NB4 (cell line): ENCODE results near the gene HS6ST1.

Source experiments
- CTCF ChIP-seq: IDR thresholded peaks from one replicate; pipeline ENCODE4 v1.5.1; 2012; ENCODE audit warnings: low read depth, low read length
- MAX ChIP-seq: IDR thresholded peaks from 2 replicates; pipeline ENCODE4 v1.6.1; 2011; ENCODE audit warnings: low read depth, low read length
- POLR2A ChIP-seq: IDR thresholded peaks from 2 replicates; pipeline ENCODE4 v1.6.1; 2011; ENCODE audit warnings: mild to moderate bottlenecking; ENCODE audit not compliant: insufficient read length; ENCODE audit errors: extremely low read depth

GRCh38 chr2:128363934-128364361 lies 45.3 kb upstream of the HS6ST1 start:
- TF ChIP-seq CTCF (no peak), POLR2A (no peak), MAX (no peak)
